Smooth muscle cell (in vitro differentiated cells): Measurements from ENCODE around the gene USP13. TPM values are rescaled to one million over a fixed set of nuclear protein-coding genes. Genes with fewer than 3 reads are reported as not detected.

Source experiments
- DNase-seq: peaks from one replicate; lab custom pipeline; 2025; ENCODE audit not compliant: unreplicated experiment; lab: John Stamatoyannopoulos, UW
- H2AFZ ChIP-seq: fragments of 200-600 bp; sonication (generic); 2 replicates; pipeline ENCODE4 v1.6.0; 2016; ENCODE audit warnings: antibody characterized with exemption, low read depth, mild to moderate bottlenecking
- H3F3A ChIP-seq: fragments of 200-600 bp; sonication (generic); 2 replicates; pipeline ENCODE4 v1.6.0; 2017; ENCODE audit warnings: antibody characterized with exemption, low read depth
- H3K27ac ChIP-seq: fragments of 200-600 bp; sonication (generic); 2 replicates; pipeline ENCODE4 v1.5.1; 2016; ENCODE audit warnings: low read depth, mild to moderate bottlenecking
- H3K27me3 ChIP-seq: fragments of 200-600 bp; sonication (generic); 2 replicates; pipeline ENCODE4 v1.6.1; 2016; ENCODE audit warnings: low read depth, mild to moderate bottlenecking
- H3K36me3 ChIP-seq: fragments of 200-600 bp; sonication (generic); 2 replicates; pipeline ENCODE4 v1.5.1; 2016; ENCODE audit warnings: low read depth
- H3K4me1 ChIP-seq: fragments of 200-600 bp; sonication (generic); 2 replicates; pipeline ENCODE4 v1.5.1; 2016; ENCODE audit warnings: low read depth
- H3K4me2 ChIP-seq: fragments of 200-600 bp; sonication (generic); 2 replicates; pipeline ENCODE4 v1.6.0; 2016; ENCODE audit warnings: mild to moderate bottlenecking
- H3K4me3 ChIP-seq: fragments of 200-600 bp; sonication (generic); 2 replicates; pipeline ENCODE4 v1.5.1; 2016; ENCODE audit warnings: mild to moderate bottlenecking
- H3K79me2 ChIP-seq: fragments of 200-600 bp; sonication (generic); 2 replicates; pipeline ENCODE4 v1.6.0; 2016; ENCODE audit warnings: low read depth, mild to moderate bottlenecking
- H3K9ac ChIP-seq: fragments of 200-600 bp; sonication (generic); 2 replicates; pipeline ENCODE4 v1.6.0; 2016; ENCODE audit warnings: low read depth
- H3K9me3 ChIP-seq: fragments of 200-600 bp; sonication (generic); replicated peaks from 2 replicates; pipeline ENCODE4 v1.5.1; 2016; ENCODE audit warnings: low read depth
- H4K20me1 ChIP-seq: fragments of 200-600 bp; sonication (generic); 2 replicates; pipeline ENCODE4 v1.6.0; 2016; ENCODE audit warnings: low read depth
- CTCF ChIP-seq: fragments of 200-600 bp; sonication (generic); IDR thresholded peaks from 2 replicates; pipeline ENCODE4 v1.5.1; 2017; ENCODE audit warnings: borderline replicate concordance, mild to moderate bottlenecking, antibody characterized with exemption; ENCODE audit not compliant: insufficient read depth, poor library complexity, severe bottlenecking
- WGBS: methylation state at CpG from one replicate; pipeline ENCODE4 v1.1.7; 2016; ENCODE audit warnings: low lambda C conversion rate; 5-methylcytosine and 5-hydroxymethylcytosine counted together
- polyA plus RNA-seq: library from polyadenylated mRNA; unstranded; fragments of >200 nt; fragmentation: Nextera tagmentation; extraction: Ambion mirVana; gene quantifications from 2 replicates; pipeline ENCODE4 v1.2.1, GENCODE V29; 2016
- total RNA-seq: library from RNA; depleted of rRNA; stranded (reverse); fragments of >200 nt; gene quantifications from 2 replicates; pipeline ENCODE4 v1.2.3, GENCODE V29; 2014

USP13 gene
- total and polyA plus RNA-seq, 2 experiments from 2014 or later, result 2.0 to 3.2 TPM

GRCh38 chr3:179688850-179689249, 36.0 kb downstream of the USP13 start:
- H2AFZ ChIP-seq, result no peak overlapping the region
- no peak overlapping the region for H3K4me2 ChIP-seq
- no peaks in the 10 kb centered on the region for H3F3A ChIP-seq
- no peak for DNase-seq
- no peaks in the 10 kb centered on the region for H3K79me2 ChIP-seq
- no peaks in the 10 kb centered on the region for H3K4me1 ChIP-seq
- no peak overlapping the region for H3K9ac ChIP-seq
- H3K36me3 ChIP-seq, result no peaks in the 10 kb centered on the region
- H3K4me3 ChIP-seq, result no peak overlapping the region
- no peak for TF ChIP-seq CTCF
- no peaks in the 10 kb centered on the region for H4K20me1 ChIP-seq
- WGBS, result 97% methylated on average over 4 of the region's 4 CpGs
- H3K27me3 ChIP-seq, result no peaks in the 10 kb centered on the region
- no peak overlapping the region for H3K27ac ChIP-seq
- no peaks in the 10 kb centered on the region for H3K9me3 ChIP-seq

- Histone ChIP-seq H3F3A (no peaks in the 10 kb centered on the region), H3K36me3 (no peaks in the 10 kb centered on the region), H3K4me1 (no peaks in the 10 kb centered on the region), H3K79me2 (no peaks in the 10 kb centered on the region), H3K4me2 (no peak overlapping the region), H3K27me3 (no peaks in the 10 kb centered on the region), H3K9me3 (no peaks in the 10 kb centered on the region), H4K20me1 (no peaks in the 10 kb centered on the region), H3K4me3 (no peak overlapping the region), H3K9ac (no peak overlapping the region), H3K27ac (no peak overlapping the region), H2AFZ (no peak overlapping the region)
- no peak for DNase-seq
- TF ChIP-seq CTCF, result no peak
- 99% methylated on average over 6 of the region's 6 CpGs for WGBS
Measured at GRCh38 chr3:179694731-179695130, 41.9 kb downstream of the USP13 start.

GRCh38 chr3:179695672-179696313, 43.0 kb downstream of the USP13 start:
- no peak overlapping the region for H3K4me3 ChIP-seq
- H3K4me2 ChIP-seq, result no peak overlapping the region
- no peak for DNase-seq
- H3K36me3 ChIP-seq, result no peaks in the 10 kb centered on the region
- no peak for TF ChIP-seq CTCF
- H2AFZ ChIP-seq, result no peak overlapping the region
- H3K27ac ChIP-seq, result no peak overlapping the region
- H4K20me1 ChIP-seq, result no peaks in the 10 kb centered on the region
- H3K4me1 ChIP-seq, result peaks cover 2% of the 10 kb centered on the region
- H3K27me3 ChIP-seq, result no peaks in the 10 kb centered on the region
- WGBS, result 93% methylated on average over 4 of the region's 4 CpGs
- no peak overlapping the region for H3K9ac ChIP-seq
- H3K9me3 ChIP-seq, result no peaks in the 10 kb centered on the region
- H3K79me2 ChIP-seq, result no peaks in the 10 kb centered on the region
- no peaks in the 10 kb centered on the region for H3F3A ChIP-seq

- Histone ChIP-seq H3K27me3 (no peaks in the 10 kb centered on the region), H3K36me3 (no peaks in the 10 kb centered on the region), H3K4me2 (no peak overlapping the region), H3K4me3 (no peak overlapping the region), H2AFZ (no peak overlapping the region), H4K20me1 (no peaks in the 10 kb centered on the region), H3K79me2 (no peaks in the 10 kb centered on the region), H3K9ac (no peak overlapping the region), H3F3A (no peaks in the 10 kb centered on the region), H3K4me1 (peaks cover 11% of the 10 kb centered on the region), H3K27ac (no peak overlapping the region), H3K9me3 (no peaks in the 10 kb centered on the region)
- WGBS, result 99% methylated on average over 2 of the region's 2 CpGs
- DNase-seq, result no peak
- no peak for TF ChIP-seq CTCF
Measured at GRCh38 chr3:179697736-179698332, 45.0 kb downstream of the USP13 start.
